HS-5 (cell line): ENCODE measurements around the gene PLS3.
"Not testable (repeated sequence)": the region's sequence is repeated elsewhere in the genome, so short reads cannot be mapped to it uniquely, and the experiment has no call there.

Experiments used
- DNase-seq: peaks from one replicate; pipeline ENCODE4 v3.0.0-alpha.2; 2012; ENCODE audit warnings: low read depth

Gene PLS3

GRCh38 chrX:115560978-115561604 is at the start of gene PLS3:
Gene PLS3 (plus strand): TSS chrX:115561174. CDS start chrX:115610251, 49,077 bp downstream.
- DNase-seq, result no peak

- no peak for DNase-seq
Measured at GRCh38 chrX:115518113-115518512, 42.9 kb upstream of the PLS3 start.

- no peak for DNase-seq
Measured at GRCh38 chrX:115521741-115522140, 39.2 kb upstream of the PLS3 start.

- DNase-seq, result no peak
Measured at GRCh38 chrX:115522952-115523351, 38.0 kb upstream of the PLS3 start.

- no peak for DNase-seq
Measured at GRCh38 chrX:115525486-115525885, 35.5 kb upstream of the PLS3 start.

- DNase-seq, result no peak
Measured at GRCh38 chrX:115531818-115532403, 29.1 kb upstream of the PLS3 start.

- no peak for DNase-seq
Measured at GRCh38 chrX:115533485-115533884, 27.5 kb upstream of the PLS3 start.

- DNase-seq, result no peak
Measured at GRCh38 chrX:115534383-115534782, 26.6 kb upstream of the PLS3 start.

- DNase-seq, result no peak
Measured at GRCh38 chrX:115535421-115535820, 25.6 kb upstream of the PLS3 start.

- no peak for DNase-seq
Measured at GRCh38 chrX:115535844-115536243, 25.1 kb upstream of the PLS3 start.

- DNase-seq, result no peak
Measured at GRCh38 chrX:115539841-115540240, 21.1 kb upstream of the PLS3 start.

GRCh38 chrX:115541045-115541444 is 19.9 kb upstream of the PLS3 start:
- not testable (repeated sequence) for DNase-seq

- no peak for DNase-seq
Measured at GRCh38 chrX:115547448-115547847, 13.5 kb upstream of the PLS3 start.

GRCh38 chrX:115549008-115549407 is 12.0 kb upstream of the PLS3 start:
- no peak for DNase-seq

GRCh38 chrX:115553171-115553570 is 7.8 kb upstream of the PLS3 start:
- no peak for DNase-seq

GRCh38 chrX:115559672-115560071 is 1.3 kb upstream of the PLS3 start:
- DNase-seq, result no peak

GRCh38 chrX:115560211-115560977 is 580 bp upstream of the PLS3 start:
- DNase-seq, result no peak

GRCh38 chrX:115561605-115562479 is 868 bp downstream of the PLS3 start:
- DNase-seq, result no peak

- DNase-seq, result no peak
Measured at GRCh38 chrX:115562480-115562847, 1.5 kb downstream of the PLS3 start.

- DNase-seq, result no peak
Measured at GRCh38 chrX:115563633-115564162, 2.7 kb downstream of the PLS3 start.

GRCh38 chrX:115564243-115564642 is 3.3 kb downstream of the PLS3 start:
- no peak for DNase-seq

GRCh38 chrX:115565888-115566287 is 4.9 kb downstream of the PLS3 start:
- no peak for DNase-seq
